HL-60 (cell line): ENCODE data around the gene SELENOH.

Source experiments
- CTCF ChIP-seq: IDR thresholded peaks from one replicate; pipeline ENCODE4 v1.5.1; 2011; ENCODE audit warnings: low read length, control low read depth, inconsistent platforms; ENCODE audit not compliant: insufficient read depth
- GABPA ChIP-seq: IDR thresholded peaks from 2 replicates; pipeline ENCODE4 v1.6.1; 2012; ENCODE audit warnings: low read depth
- POLR2AphosphoS5 ChIP-seq: IDR thresholded peaks from 2 replicates; pipeline ENCODE4 v1.6.1; 2012; ENCODE audit warnings: low read depth
- SPI1 ChIP-seq: IDR thresholded peaks from 2 replicates; pipeline ENCODE4 v1.6.1; 2012; ENCODE audit warnings: low read depth, mild to moderate bottlenecking, borderline replicate concordance

- TF ChIP-seq CTCF: no peak
- TF ChIP-seq SPI1: no peak
- no peak for TF ChIP-seq GABPA
- TF ChIP-seq POLR2AphosphoS5: no peak
These were observed 27.5 kb upstream of the SELENOH start for GRCh38 chr11:57713835-57714234.
